HG02798 (cell line): ENCODE data around the gene PACRG.

Experiments used
- ATAC-seq: cut with Tn5 transposase; IDR thresholded peaks from one replicate; pipeline ENCODE4 v1.9.1; 2021; ENCODE audit warnings: mild to moderate bottlenecking; ENCODE audit not compliant: unreplicated experiment, poor library complexity

The PACRG gene

DNA sequence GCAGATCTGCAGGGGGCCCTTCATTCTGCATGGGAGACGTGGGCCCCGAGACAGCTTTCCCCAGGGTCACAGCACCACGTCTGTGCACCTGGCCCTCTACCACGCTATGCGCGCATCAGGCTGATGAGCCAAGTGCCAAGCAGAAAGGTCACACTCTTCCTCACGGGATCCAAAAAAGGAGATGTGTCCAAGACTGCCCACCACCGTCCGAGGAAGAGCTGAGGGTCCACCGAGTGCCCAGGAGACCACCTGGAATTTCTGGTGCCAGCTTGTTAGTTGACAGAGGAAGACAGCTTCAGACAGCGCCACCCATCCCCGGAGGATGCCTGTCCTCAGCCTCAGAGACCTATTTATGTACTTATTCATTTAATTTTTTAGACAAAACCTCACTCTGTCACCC, 609.2 kb downstream of the PACRG start:
- ATAC-seq, result no peak

DNA sequence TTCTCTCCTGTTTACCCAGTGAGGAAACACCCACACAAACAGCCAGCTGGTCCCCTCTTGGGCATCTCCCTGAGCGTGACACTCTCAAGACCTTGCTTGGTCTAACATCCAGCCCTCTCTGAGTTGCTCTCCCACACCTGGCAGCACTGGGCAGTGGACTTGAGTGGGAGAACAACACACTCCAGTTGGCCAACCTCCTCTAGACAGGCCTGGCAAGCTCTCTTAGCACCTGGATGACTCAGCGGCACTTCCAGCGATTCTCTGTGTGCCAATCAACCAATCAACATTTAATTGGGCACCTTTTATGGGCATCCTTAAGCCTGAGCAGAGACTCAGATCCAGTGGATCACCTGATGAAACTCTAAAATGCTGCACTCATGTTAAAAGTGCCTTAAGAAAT, 610.2 kb downstream of the PACRG start:
- no peak for ATAC-seq

DNA sequence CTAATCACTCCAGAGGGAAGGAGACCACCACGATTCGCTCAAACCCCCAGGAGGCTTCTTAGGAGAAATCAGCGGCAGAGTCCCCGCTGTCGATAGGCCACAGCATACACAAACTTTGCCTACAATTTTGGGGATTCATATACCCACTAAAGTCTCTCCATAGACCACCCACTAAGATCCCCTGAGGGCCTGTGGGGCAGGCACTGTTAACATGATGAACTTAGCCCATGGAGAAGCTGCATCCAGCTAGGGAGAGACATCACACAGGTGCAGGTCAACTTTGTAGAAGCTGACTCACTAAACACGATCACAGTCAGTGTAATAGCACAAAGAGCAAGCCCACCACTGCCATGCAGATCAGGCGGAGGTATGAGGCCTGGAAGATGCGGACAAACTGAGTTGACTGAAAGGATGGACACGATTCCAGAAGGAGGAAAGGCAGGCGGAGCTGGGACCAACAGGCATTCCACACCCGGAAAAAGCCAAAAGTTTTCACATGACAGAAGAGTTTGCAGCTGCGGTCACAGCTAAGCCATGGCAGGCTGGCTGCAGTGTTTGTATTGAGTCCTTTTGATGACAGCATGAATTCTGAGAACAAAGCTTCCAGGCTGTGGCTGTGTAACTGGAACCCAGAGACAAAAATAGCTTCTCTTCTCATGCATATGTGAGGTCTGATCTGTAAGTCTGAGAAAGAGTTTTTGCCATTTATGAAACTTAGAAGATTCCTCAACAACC, 611.1 kb downstream of the PACRG start:
- no peak for ATAC-seq

DNA sequence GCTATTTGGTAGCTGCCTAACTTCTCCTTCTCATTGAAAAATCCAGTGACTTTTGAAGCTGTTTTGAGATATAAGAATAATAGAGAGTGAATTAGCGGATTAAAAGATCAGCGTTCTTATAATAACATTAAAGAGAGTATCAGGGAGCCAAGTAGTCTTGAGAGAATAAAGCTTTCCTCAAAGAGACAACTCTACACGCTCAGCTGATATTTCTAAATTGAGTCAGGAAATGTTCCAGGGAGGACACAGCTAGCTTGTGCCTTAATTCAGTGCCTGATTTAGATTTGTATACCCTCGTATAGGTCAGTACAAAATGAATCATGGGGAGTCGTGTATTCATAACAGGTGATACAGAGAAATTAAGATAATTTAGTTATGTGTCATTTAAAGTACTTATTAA, 611.7 kb downstream of the PACRG start:
- ATAC-seq, result no peak

DNA sequence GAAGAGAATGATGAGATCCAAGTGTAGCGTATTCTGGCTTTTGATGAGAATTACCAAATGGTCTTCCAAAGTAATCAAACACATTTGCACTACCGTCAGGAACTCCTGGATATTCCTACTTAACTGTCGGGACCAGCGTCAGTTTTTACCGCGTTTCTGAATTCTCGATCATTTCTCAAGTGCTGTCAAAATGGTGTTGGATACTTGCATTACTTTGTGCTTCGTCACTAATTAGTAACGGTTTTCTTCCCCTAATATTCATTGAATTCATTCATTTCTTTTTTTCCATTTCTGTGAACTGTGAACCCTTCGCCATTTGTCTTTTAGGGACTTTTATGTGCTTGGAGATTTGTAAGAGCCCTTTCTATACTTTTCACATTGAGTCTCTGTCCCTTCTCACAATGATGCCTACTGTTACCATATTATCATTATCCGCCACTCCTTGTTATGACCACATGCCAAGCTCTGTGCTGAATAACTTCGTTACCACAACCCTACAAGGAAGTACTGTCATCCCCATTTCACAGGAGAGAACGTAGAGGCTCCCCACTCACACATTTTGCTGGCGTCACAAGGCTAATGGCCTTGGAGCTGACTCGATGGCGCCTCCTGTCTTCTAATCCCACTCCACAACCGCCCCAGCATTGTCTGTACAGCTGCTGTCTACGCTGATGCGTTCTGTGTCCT, 612.6 kb downstream of the PACRG start:
- ATAC-seq, result no peak

DNA sequence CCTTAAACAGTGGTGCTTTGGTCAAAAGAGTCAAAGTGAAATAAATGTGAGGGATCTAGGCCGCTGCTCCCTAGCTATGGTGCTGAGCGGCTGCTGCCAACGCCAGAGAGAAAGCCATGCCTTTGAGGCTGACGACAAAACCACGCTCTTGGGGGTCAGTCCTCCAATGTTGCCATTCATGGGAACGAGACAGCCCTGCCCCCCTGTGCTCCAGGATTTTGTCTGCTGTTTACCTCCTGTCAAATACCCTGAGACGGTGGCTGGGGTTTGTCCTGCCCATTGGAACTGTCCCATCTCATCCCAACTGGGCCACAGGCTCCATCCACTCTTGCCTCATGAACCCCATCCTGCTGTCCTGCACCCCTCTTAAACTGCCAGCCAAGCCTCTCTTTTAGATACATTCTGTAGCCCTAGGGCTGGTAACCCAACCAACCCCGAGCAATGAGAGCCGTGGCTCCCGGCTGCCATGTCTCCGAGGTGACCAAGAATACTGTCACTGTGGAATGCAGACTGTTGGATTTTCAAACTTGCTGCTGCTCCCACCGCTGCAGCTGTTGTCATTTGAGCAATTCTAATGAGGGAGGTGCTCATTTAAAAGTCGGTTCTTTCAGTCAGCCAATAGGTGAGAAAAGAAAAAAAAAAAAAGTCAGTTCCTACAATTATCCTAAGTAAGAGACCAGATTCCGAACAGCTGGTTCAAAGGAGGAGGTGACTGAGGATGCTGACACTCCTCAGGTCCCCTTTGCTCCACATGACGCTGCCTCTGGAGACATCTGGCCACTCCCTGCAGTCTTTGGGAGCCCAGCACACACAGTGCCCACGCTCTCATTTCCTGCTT, 613.7 kb downstream of the PACRG start:
- ATAC-seq, result no peak

DNA sequence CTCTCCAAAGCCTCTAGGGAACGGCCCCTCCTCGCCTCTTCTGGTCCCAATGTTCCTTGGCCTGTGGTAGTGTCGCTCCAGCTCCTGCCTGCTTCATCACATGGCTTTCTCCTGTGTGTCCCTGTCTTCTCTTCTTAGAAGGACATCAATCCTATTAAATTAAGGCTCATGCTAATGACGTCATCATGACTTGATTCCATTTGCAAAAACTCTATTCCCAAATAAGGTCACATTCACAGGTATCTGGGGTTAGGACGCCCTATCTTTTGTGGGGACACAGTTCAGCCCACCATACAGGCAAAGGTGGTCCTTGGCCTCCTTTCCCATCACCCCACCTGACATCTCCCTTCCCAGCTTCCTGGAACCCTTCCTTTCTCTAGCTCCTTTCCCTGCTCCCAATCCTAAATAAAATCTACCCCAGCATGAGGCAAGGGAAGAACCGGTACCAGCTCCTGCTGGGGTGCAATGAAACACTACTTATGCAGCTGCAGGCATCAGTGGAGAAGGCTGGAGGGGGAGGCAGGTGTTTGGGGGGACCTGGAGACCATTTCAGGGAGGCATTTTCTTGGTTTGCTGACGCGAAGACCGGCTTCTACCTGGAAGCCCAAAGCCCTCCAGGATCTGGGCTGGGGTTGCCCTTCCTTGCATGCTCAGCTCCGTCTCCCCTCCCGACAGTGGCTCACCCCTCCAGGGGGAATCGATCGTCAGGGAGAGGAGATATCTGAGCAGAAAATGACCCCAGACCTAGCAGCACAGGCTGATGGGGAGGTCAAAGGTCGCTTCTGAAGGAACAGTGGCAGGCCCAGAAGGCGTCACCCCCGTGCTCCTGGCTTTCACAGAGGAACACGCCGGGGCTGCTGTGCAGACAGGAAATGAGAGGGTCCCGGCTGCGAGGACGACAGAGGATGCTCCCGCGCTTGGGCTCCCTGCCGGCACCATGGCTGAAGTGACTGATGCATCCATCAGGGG, 615.1 kb downstream of the PACRG start:
- ATAC-seq, result no peak

DNA sequence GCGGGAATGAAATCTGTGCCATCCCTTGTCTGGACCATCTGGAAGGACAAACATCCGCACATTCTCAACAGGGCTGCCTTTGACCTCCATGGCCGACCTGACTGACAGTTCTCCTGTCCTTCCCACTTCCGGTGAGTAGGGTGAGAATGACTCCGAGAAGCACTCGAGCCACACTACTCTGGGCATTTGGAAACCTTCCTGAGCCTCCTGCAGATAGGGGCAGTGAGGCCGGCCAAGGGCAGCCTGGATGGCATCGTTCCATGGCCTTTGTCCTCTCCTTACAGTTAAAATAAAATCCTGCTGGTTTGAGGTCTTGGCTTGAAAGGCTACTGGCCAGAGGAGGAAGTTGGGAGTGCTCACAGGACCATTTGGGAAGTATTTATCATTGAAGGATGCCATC, 615.8 kb downstream of the PACRG start:
- no peak for ATAC-seq

DNA sequence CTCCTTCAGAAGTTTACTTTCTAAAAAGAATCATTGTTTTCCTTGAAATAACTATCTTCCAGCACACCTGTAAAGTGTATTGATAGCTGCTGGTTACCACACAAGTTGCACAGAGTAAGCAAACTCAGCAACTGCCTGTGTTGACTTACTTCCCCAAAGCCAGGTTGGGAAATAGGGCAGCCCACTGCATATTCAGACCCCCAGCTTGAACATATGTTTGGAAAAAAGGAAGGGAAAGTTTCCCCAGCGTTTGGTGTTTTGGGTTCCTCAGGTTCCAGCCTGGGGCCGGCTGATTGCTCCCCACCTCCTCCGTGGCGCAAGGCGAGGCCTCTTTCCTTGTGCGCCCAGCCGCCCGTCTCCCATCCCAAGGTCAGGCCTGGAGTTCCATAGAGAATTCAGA, 616.6 kb downstream of the PACRG start:
- ATAC-seq, result no peak

DNA sequence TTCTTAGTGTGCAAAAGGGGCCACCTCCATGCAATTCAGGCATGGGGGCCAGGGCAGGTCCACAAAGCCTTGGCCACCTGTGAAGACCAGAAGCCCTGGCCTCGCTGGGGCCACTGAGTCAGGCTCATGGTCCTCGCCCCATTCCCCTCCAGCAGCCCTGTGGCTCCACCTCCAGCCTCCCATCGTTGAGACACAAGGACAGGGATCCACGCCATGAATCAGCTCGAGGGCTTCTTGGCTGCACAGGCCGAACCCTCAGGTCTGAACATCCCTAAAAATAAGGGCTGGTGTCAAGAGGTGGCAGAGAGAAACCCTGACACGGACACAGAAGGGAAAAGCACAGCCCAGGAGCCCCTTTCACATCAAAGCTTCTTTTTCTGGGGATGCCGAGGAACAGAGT, 618.2 kb downstream of the PACRG start:
- ATAC-seq, result no peak

DNA sequence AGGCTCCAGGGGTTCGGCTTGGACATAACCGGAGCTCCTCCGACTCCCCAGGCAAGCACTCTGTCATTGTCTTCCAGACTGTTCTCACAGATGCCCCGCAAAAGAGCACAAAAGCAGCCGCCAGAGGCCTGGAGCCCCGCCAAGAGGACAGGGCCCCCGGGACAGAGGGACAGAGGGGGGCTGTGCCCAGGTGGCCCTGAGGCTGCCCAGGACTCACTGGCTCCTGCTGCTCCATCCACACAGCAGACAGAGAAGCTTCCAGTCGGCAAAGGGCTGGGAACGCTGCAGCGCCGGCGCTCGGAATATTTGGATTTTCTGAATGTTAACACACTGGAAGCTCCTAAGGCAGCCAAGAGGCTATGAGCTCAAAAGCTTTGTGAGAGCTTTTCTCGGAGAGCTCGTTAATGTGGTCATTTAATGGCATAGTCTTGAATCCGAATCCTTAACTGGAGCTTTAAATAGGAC, 618.8 kb downstream of the PACRG start:
- no peak for ATAC-seq

DNA sequence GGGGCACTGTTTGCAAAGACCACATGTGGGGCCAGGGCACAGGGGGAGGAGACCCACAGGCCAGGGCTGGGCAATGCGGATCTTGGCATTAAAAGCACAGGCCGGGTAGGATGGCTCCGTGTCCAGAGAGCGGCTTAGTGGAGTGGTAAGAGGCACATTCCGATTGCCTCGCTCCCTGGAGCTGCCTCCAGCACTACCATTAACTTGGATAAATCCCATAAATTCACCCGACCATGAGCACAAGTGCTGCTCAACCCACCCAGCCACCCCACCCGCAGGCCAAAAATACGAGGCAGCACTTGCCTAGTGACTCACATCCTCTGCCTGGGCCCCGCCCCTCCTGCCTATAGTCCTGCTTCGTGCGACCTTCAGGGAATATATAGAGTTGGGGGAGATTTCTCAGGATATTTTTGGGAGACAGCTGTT, 619.3 kb downstream of the PACRG start:
- no peak for ATAC-seq

DNA sequence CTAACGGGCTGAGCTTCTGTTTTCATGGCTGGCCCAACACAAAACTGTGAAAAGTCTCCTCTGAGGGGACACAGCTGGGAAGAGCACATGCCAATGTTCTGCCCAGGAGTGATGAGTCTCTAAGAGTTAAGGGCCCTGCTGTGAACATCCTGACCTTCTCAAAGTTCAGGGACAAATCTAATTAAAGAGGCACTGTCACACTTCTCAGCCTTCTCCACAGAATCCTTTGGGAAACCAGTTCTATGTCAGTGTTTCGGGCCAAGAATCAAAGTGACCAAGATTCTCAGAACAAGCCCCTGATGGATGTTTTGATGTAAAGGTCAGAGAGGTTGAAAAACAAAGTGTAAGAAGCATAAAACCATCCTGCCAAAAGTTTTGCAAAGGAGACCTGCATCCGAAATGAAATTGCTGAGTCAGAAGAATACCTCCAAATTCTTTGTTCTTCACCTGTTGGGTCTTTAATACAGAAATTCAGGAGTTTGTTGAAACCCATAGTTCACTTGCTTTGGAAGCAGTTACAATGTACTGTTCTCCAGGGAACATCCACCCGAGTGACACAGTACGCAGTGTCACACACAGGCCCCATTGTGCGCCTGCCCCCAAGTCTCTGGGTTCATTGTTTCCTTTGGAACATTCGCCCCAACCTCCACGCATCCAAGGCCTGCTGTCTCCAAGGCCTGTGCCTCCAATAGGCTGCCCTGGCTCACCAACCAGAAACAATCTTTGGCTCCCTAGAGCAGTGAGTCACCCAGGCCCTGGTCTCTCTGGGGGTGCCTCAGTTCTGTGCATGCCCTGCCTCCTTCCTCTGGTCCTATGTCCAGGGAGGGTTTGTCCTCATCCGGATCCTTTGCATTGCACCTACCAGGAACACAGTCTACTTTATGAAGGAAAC, 621.3 kb downstream of the PACRG start:
- no peak for ATAC-seq

DNA sequence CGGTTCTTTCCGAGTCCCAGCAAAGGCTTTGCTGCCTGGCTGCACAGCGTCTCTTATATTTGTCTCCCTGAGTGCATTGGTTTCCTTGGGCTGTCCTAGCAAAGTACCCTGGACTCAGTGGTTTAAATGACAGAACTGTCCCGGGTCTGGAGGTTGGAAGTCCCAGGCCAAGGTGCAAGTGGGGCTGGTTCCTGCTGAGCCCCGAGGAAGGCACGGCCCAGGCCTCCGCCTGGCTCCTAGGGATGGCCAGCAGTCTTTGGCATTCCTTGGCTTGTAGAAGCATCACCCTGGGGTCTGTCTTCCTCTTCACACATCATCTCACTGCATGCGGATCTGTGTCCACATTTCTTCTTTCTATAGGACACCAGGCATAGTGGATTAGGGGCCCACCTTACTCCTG, 621.9 kb downstream of the PACRG start:
- no peak for ATAC-seq

DNA sequence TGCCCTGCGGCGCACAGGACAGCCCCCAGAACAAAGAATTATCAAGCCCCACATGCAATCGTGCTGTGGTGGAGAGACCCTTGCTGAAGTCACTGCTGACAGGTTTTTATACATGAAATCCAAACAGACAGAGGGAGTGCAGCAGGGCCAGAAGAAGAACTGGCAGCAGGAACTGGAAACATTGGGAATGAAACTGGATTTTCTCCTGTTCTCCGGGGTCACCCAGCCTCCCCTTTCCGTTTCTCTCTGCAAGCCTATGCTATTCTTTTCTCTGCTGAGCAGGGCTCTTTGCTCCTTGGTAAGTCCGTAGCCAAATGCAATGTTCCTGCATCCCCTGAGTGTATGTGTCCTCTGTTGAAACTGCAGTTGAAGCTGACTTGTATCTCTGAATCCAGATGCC, 623.2 kb downstream of the PACRG start:
- ATAC-seq, result no peak

DNA sequence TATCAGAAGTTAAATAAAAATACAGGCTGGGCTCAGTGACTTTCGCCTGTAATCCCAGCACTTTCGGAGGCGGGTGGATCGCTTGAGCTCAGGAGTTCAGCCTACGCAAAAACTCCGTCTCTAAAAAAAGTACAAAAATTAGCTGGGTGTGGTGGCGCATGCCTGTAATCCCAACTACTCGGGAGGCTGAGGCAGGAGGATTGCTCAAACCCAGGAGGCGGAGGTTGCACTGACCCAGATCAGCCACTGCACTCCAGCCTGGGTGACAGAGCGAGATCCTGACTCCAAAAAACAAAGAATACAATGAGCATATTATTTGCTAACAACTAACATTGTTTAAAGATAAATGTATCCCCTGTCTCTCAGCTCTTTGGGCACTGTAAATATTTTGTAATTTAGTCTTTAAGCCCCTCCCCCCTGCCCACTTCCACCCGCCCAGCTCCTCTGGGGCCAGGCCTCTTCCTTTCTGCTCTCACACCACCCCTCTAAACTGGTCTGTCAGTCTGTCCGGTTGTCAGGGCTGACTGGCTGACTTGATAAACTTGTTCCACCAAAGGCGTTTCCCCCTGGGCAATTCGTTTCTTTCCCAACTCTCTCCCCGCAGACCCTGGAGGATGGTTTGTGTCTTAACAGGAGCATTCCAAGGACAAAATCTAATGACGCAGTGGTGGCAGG, 624.4 kb downstream of the PACRG start:
- no peak for ATAC-seq

DNA sequence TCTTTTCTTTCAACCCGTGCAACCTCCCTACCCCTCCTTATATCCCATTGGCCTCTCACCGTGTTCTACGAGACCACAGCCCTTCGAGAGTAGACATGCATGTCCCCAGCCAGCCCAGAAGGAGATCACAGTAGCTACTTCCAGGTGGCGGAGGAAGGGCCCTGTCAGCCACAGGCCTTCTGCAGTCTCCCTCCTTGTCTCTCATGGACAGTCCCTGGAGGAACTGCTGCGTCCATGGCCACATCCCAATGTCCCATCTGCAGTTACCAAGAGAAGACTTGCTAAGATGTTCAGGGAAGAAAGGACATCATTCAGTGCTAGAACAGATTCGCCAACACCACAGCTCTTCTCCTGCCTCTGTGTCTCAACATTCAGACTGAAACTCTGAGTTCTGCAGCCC, 625.2 kb downstream of the PACRG start:
- ATAC-seq, result no peak

DNA sequence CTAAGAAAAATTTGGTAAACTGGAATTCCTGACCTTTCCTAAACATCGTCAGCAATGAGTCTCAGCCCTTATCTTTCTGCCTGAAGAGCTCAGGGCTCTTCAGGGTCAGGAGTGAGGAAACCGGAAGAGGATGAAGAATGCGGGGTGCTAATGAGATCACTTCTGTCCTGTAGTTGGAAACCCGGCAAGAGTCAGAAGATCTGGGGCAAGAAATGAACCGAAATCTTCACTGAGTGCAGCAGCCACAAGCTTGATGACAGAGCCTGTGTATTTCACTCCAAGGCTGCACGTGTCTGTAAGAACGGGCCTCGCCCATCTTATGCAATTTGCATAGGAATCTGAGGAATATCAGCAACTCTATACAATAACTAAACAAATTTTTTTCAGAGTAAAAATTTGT, 626.3 kb downstream of the PACRG start:
- no peak for ATAC-seq
